Rectal smooth muscle tissue (tissue), 1 donor: ENCODE measurements around the gene OLAH.

Experiments
- H3K27ac ChIP-seq: one replicate; pipeline ENCODE4 v1.7.0; 2013; ENCODE audit warnings: low read depth, low read length, inconsistent platforms
- H3K27me3 ChIP-seq: one replicate; pipeline ENCODE4 v1.7.0; 2013; ENCODE audit warnings: low read length; ENCODE audit not compliant: control insufficient read depth, insufficient read depth
- H3K36me3 ChIP-seq: one replicate; pipeline ENCODE4 v1.7.0; 2013; ENCODE audit warnings: low read length; ENCODE audit not compliant: control insufficient read depth, insufficient read depth
- H3K4me1 ChIP-seq: one replicate; pipeline ENCODE4 v1.7.0; 2013; ENCODE audit warnings: low read length; ENCODE audit not compliant: control insufficient read depth, insufficient read depth
- H3K4me3 ChIP-seq: one replicate; pipeline ENCODE4 v1.7.0; 2013; ENCODE audit warnings: low read length
- H3K9ac ChIP-seq: one replicate; pipeline ENCODE4 v1.7.0; 2013; ENCODE audit warnings: low read length

Gene OLAH

GRCh38 chr10:15113766-15114165 is 70.0 kb downstream of the OLAH start:
- Histone ChIP-seq H3K4me3 (no peak overlapping the region), H3K9ac (no peak overlapping the region), H3K4me1 (no peaks in the 10 kb centered on the region), H3K36me3 (peaks cover 3% of the 10 kb centered on the region), H3K27me3 (no peaks in the 10 kb centered on the region), H3K27ac (no peak overlapping the region)

GRCh38 chr10:15116225-15116624 is 72.5 kb downstream of the OLAH start:
- Histone ChIP-seq H3K27me3 (no peaks in the 10 kb centered on the region), H3K4me3 (no peak overlapping the region), H3K4me1 (no peaks in the 10 kb centered on the region), H3K36me3 (peaks cover 8% of the 10 kb centered on the region), H3K9ac (no peak overlapping the region), H3K27ac (no peak overlapping the region)

GRCh38 chr10:15118615-15119014 is 74.9 kb downstream of the OLAH start:
- H3K27me3 ChIP-seq: no peaks in the 10 kb centered on the region
- H3K4me3 ChIP-seq: no peak overlapping the region
- no peak overlapping the region for H3K27ac ChIP-seq
- peaks cover 8% of the 10 kb centered on the region for H3K36me3 ChIP-seq
- H3K4me1 ChIP-seq: no peaks in the 10 kb centered on the region
- no peak overlapping the region for H3K9ac ChIP-seq

GRCh38 chr10:15120523-15120922 is 76.8 kb downstream of the OLAH start:
- no peaks in the 10 kb centered on the region for H3K4me1 ChIP-seq
- no peaks in the 10 kb centered on the region for H3K27me3 ChIP-seq
- H3K36me3 ChIP-seq: peaks cover 13% of the 10 kb centered on the region
- H3K9ac ChIP-seq: no peak overlapping the region
- H3K4me3 ChIP-seq: no peak overlapping the region
- no peak overlapping the region for H3K27ac ChIP-seq

- H3K4me1 ChIP-seq: no peaks in the 10 kb centered on the region
- H3K27ac ChIP-seq: no peak overlapping the region
- H3K4me3 ChIP-seq: no peak overlapping the region
- no peaks in the 10 kb centered on the region for H3K27me3 ChIP-seq
- no peak overlapping the region for H3K9ac ChIP-seq
- peaks cover 13% of the 10 kb centered on the region for H3K36me3 ChIP-seq
Observed at GRCh38 chr10:15121707-15122106, 78.0 kb downstream of the OLAH start.

- Histone ChIP-seq H3K27ac (no peak overlapping the region), H3K4me1 (no peaks in the 10 kb centered on the region), H3K36me3 (peaks cover 13% of the 10 kb centered on the region), H3K9ac (no peak overlapping the region), H3K4me3 (no peak overlapping the region), H3K27me3 (no peaks in the 10 kb centered on the region)
Observed at GRCh38 chr10:15122477-15123030, 78.8 kb downstream of the OLAH start.
